K562 (cell line): ENCODE results near the gene STK4. TPM values are rescaled to one million over a fixed set of nuclear protein-coding genes. Genes with fewer than 3 reads are reported as not detected.

Experiments
- ATAC-seq: fragments of 200-7000 bp; cut with Tn5 transposase; 3 replicates; pipeline ENCODE4 v1.9.1; 2020; ENCODE audit warnings: moderate library complexity
- BruUV-seq: library from RNA; stranded (reverse); fragments of 400-500 nt; replicated peaks from 2 replicates; lab custom pipeline; 2021; lab: Mats Ljungman, UMichigan
- CTCF ChIA-PET: fragments of 300-600 bp; formaldehyde crosslinking; extraction: SDS; loops from one replicate; lab custom pipeline; 2021; ENCODE audit warnings: low intra/inter-chr PET ratio; lab: Yijun Ruan, JAX
- POLR2A ChIA-PET: fragments of 300-600, 350-650 bp; sonication (Branson Sonifier 250); formaldehyde crosslinking; extraction: SDS; loops from one replicate; lab custom pipeline; 2021; ENCODE audit warnings: antibody characterized with exemption, inconsistent platforms; lab: Yijun Ruan, JAX
- DNase-seq, 4 experiments: peaks; one replicate each; pipeline versions ENCODE4 v3.0.0 to v3.0.0-alpha.2; 2011 to 2018; ENCODE audit warnings: low spot score in 3 of 4, mixed read lengths in 3 of 4; ENCODE audit errors: extremely low read depth in 1 of 4
- FAIRE-seq: peaks from 2 replicates; lab custom pipeline; 2011; peaks lifted over from hg19 to GRCh38; lab: Jason Lieb, UNC
- H2AFZ ChIP-seq: 2 replicates; pipeline ENCODE4 v1.6.0; 2011; ENCODE audit warnings: low read depth, low read length, control low read depth, inconsistent platforms
- H3K27ac ChIP-seq: fragments of 200-600 bp; 3 replicates; pipeline ENCODE4 v1.8.0; 2011; ENCODE audit warnings: low read depth, mild to moderate bottlenecking, control low read depth, inconsistent platforms, low read length, moderate library complexity, mixed read lengths; ENCODE audit errors: extremely low read depth
- H3K27me3 ChIP-seq, 2 experiments: fragments of 300-600 bp in 1 of 2; 2 replicates in 1 of 2; 3 replicates in 1 of 2; pipeline versions ENCODE4 v1.6.0 to v1.8.0; 2011; ENCODE audit warnings: inconsistent platforms in 2 of 2, low read length in 2 of 2, mild to moderate bottlenecking in 1 of 2, mixed read lengths in 1 of 2, moderate library complexity in 1 of 2; ENCODE audit not compliant: control insufficient read depth in 2 of 2, insufficient read depth in 2 of 2
- H3K36me3 ChIP-seq: fragments of 300-600 bp; 3 replicates; pipeline ENCODE4 v1.8.0; 2011; ENCODE audit warnings: mild to moderate bottlenecking, low read length, inconsistent platforms; ENCODE audit not compliant: control insufficient read depth, insufficient read depth
- H3K4me1 ChIP-seq, 2 experiments: fragments of 200-600 bp in 1 of 2; replicated peaks in 1 of 2; 2 replicates in 1 of 2; 3 replicates in 1 of 2; pipeline versions ENCODE4 v1.5.1 to v1.8.0; 2011; ENCODE audit warnings: inconsistent platforms in 2 of 2, low read length in 2 of 2, mild to moderate bottlenecking in 1 of 2, mixed read lengths in 1 of 2, moderate library complexity in 1 of 2; ENCODE audit not compliant: control insufficient read depth in 2 of 2, insufficient read depth in 2 of 2
- H3K4me2 ChIP-seq: 2 replicates; pipeline ENCODE4 v1.6.1; 2011; ENCODE audit warnings: low read length, control low read depth, inconsistent platforms, mixed read lengths; ENCODE audit not compliant: insufficient read depth
- H3K4me3 ChIP-seq: fragments of 200-600 bp; sonication (generic), shearing (Covaris generic); 2 replicates; pipeline ENCODE4 v1.5.1; 2016; ENCODE audit warnings: control low read depth, inconsistent platforms
- H3K79me2 ChIP-seq: fragments of 200-600 bp; 3 replicates; pipeline ENCODE4 v1.8.0; 2011; ENCODE audit warnings: low read length, inconsistent platforms; ENCODE audit not compliant: control insufficient read depth, insufficient read depth
- H3K9ac ChIP-seq, 2 experiments: 2 replicates each; pipeline versions ENCODE4 v1.6.0 to v1.6.1; 2011; ENCODE audit warnings: low read depth in 2 of 2, low read length in 2 of 2, control low read depth in 1 of 2, inconsistent platforms in 1 of 2, mild to moderate bottlenecking in 1 of 2, mixed read lengths in 1 of 2; ENCODE audit not compliant: insufficient read depth in 1 of 2
- H3K9me1 ChIP-seq: one replicate; pipeline ENCODE4 v1.6.0; 2011; ENCODE audit warnings: inconsistent platforms, mild to moderate bottlenecking, low read length, moderate library complexity; ENCODE audit not compliant: control insufficient read depth, insufficient read depth
- H3K9me3 ChIP-seq: replicated peaks from 2 replicates; pipeline ENCODE4 v1.5.1; 2011; ENCODE audit warnings: low read depth, low read length, inconsistent platforms; ENCODE audit not compliant: control insufficient read depth, insufficient read depth
- H4K20me1 ChIP-seq: replicated peaks from 2 replicates; pipeline ENCODE4 v1.6.1; 2011; ENCODE audit warnings: low read length, inconsistent platforms, mixed read lengths; ENCODE audit not compliant: control insufficient read depth, insufficient read depth
- CBFA2T2 ChIP-seq: fragments of 450-650 bp; conservative IDR thresholded peaks from 2 replicates; pipeline ENCODE4 v1.6.1; 2017; ENCODE audit warnings: mild to moderate bottlenecking
- DMBX1 ChIP-seq: fragments of 250-450 bp; sonication (Bioruptor Pico); IDR thresholded peaks from 2 replicates; pipeline ENCODE4 v1.8.0; 2022; ENCODE audit warnings: inconsistent platforms, mild to moderate bottlenecking, moderate library complexity, borderline replicate concordance
- MCM5 ChIP-seq: fragments of 450-650 bp; IDR thresholded peaks from 2 replicates; pipeline ENCODE4 v1.6.1; 2016; ENCODE audit warnings: low read depth
- POLR2AphosphoS2 ChIP-seq: IDR thresholded peaks from 2 replicates; pipeline ENCODE4 v1.6.1; 2012; ENCODE audit warnings: low read length, improper control_type of control experiment
- WGBS: fragments of 100-300 bp; shearing (Covaris generic); methylation state at CpG from one replicate; pipeline ENCODE4 v1.1.6; 2016; ENCODE audit warnings: low coverage, mixed read lengths; ENCODE audit not compliant: insufficient coverage; ENCODE audit errors: missing lambda C conversion rate; 5-methylcytosine and 5-hydroxymethylcytosine counted together
- in situ Hi-C: fragments of 300-500 bp; cut with MboI; formaldehyde crosslinking; loops from 4 replicates; pipeline ENCODE4 v1.15.0; 2018; ENCODE audit warnings: inconsistent platforms, mixed read lengths
- intact Hi-C: fragments of 100-400 bp; cut with micrococcal nuclease; formaldehyde crosslinking; loops from 2 replicates; pipeline ENCODE4 v1.14.2; 2022
- polyA plus RNA-seq, 8 experiments: library from polyadenylated mRNA; depleted of rRNA in 4 of 8; stranded (reverse) in 5 of 8; unstranded in 3 of 8; fragments of >200 nt; fragmentation: Nextera tagmentation in 2 of 8; fragmentation: Illumina TruSeq in 1 of 8; extraction: Ambion mirVana in 2 of 8; extraction: Trizol in 1 of 8; gene quantifications; 2 replicates each; pipeline versions ENCODE4 v1.2.1 to v1.2.3, GENCODE V29; 2011 to 2014; ENCODE audit warnings: inconsistent platforms in 1 of 8, missing spikeins in 1 of 8
- total RNA-seq, 7 experiments: library from RNA; depleted of rRNA in 6 of 7; stranded (reverse); fragments of >200 nt in 6 of 7; fragmentation: Illumina TruSeq in 2 of 7; extraction: Trizol in 2 of 7; gene quantifications; 2 replicates each; pipeline versions ENCODE4 v1.2.1 to v1.2.3, GENCODE V29; 2011 to 2021; ENCODE audit warnings: low replicate concordance in 1 of 7
- TF ChIP-seq, protein P1 (sequence below): fragments of 250-450 bp; sonication (Bioruptor Pico); IDR thresholded peaks from 2 replicates; pipeline ENCODE4 v1.9.0; 2021; ENCODE audit warnings: mild to moderate bottlenecking
- TF ChIP-seq, protein P2 (sequence below): fragments of 450-650 bp; IDR thresholded peaks from 2 replicates; pipeline ENCODE4 v1.6.1; 2016; ENCODE audit warnings: borderline replicate concordance
- TF ChIP-seq, protein P3 (sequence below): fragments of 250-450 bp; sonication (Bioruptor Pico); IDR thresholded peaks from 2 replicates; pipeline ENCODE4 v1.8.0; 2022; ENCODE audit warnings: moderate library complexity, mild to moderate bottlenecking, inconsistent platforms
- TF ChIP-seq, protein P4 (sequence below): fragments of 450-650 bp; IDR thresholded peaks from 2 replicates; pipeline ENCODE4 v1.7.1; 2018; ENCODE audit warnings: mild to moderate bottlenecking, low read depth; ENCODE audit not compliant: partially characterized antibody

STK4 gene
- total and polyA plus RNA-seq, 9 of the 15 experiments (the other 6 are each of a cell fraction or from before 2014, with no cell fraction given): 11.9 to 30.6 (median 22.2) TPM

DNA sequence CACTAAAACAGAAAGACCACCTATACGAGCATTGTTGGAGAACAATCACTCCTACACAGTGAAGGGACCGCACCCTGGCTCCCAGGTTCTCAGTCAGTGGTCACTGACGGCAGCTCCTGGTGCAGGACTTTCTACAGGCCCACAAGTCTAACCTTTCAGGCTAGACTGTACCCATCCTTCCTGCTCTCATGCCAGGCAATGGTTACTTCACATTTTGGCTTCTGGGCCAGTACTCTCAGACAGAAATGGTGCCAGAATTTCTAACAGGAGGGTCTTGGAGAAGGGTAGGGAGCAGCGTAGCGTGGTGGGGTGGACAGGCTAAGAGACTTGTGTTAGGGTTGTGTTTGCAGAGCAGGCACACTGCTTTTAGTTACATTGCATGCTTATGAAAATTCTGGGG, 18.2 kb upstream of the STK4 start:
- intact Hi-C loops: no loop called here
- in situ Hi-C loops: no loop called here
- ATAC-seq (no peak), DNase-seq (no peak), FAIRE-seq (no peak)
- Histone ChIP-seq H3K4me3 (no peak overlapping the region), H3K4me2 (no peak overlapping the region), H3K9ac (no peak overlapping the region), H4K20me1 (0 out of 2 replicates have a peak, but pooled peaks cover 2% of the 10 kb centered on the region), H3K27ac (no peak overlapping the region), H3K9me1 (no peaks in the 10 kb centered on the region), H2AFZ (no peak overlapping the region), H3K4me1 (no peaks in the 10 kb centered on the region), H3K36me3 (peaks cover 99% of the 10 kb centered on the region), H3K9me3 (no peaks in the 10 kb centered on the region), H3K79me2 (no peaks in the 10 kb centered on the region), H3K27me3 (no peaks in the 10 kb centered on the region)
- WGBS: 93% methylated on average over 5 of the region's 5 CpGs
- POLR2A ChIA-PET: interaction anchor here (0.6 to 4.5 kb wide), 4 partner anchors 10 to 15 kb away, joined by 3 to 21 read pairs (median 7); partner anchors contain the start of gene TOMM34
- no TSS peak for BruUV-seq
- TF ChIP-seq, protein P1, sequence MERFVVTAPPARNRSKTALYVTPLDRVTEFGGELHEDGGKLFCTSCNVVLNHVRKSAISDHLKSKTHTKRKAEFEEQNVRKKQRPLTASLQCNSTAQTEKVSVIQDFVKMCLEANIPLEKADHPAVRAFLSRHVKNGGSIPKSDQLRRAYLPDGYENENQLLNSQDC (CRISPR knock-in tag): no peak
- 0 out of 2 replicates have a peak, but pooled peaks have one; percentile 54 for TF ChIP-seq POLR2AphosphoS2
- TF ChIP-seq CBFA2T2: no peak
- CTCF ChIA-PET: no interaction called here

DNA sequence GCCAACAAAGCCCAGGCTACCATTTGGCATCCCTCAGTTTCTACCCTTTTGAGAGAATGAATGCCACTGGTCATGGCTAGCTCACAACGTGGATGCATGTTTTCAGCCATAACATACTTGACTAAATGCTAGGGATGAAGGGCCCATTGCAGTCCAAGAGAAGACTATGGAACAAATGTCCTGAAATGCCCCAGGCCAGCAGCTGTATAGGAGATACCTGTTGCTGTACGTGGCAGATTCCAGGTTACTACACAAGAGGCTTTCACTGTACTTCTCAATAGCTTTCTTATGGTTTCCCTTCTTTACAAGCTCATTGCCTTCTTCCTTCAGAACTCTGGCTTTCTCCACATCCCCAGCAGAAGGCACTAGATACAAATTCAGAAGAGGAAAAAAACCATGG, 17.8 kb upstream of the STK4 start:
- in situ Hi-C loops: no loop called here
- Histone ChIP-seq H3K27me3 (no peaks in the 10 kb centered on the region), H3K4me1 (no peaks in the 10 kb centered on the region), H3K27ac (no peak overlapping the region), H2AFZ (no peak overlapping the region), H3K9me3 (no peaks in the 10 kb centered on the region), H3K4me2 (no peak overlapping the region), H3K36me3 (peaks cover 99% of the 10 kb centered on the region), H3K9ac (no peak overlapping the region), H4K20me1 (0 out of 2 replicates have a peak, but pooled peaks cover under 1% of the 10 kb centered on the region)
- BruUV-seq: no TSS peak
- ATAC-seq (no peak), DNase-seq (no peak), FAIRE-seq (no peak)
- intact Hi-C loops: no loop called here
- POLR2A ChIA-PET: interaction anchor here (0.6 to 4.5 kb wide), 5 partner anchors 10 to 658 kb away, joined by 3 to 21 read pairs (median 6); partner anchors contain the start of genes STK4 and TOMM34
- TF ChIP-seq DMBX1 (CRISPR knock-in tag): no peak
- TF ChIP-seq, protein P2, sequence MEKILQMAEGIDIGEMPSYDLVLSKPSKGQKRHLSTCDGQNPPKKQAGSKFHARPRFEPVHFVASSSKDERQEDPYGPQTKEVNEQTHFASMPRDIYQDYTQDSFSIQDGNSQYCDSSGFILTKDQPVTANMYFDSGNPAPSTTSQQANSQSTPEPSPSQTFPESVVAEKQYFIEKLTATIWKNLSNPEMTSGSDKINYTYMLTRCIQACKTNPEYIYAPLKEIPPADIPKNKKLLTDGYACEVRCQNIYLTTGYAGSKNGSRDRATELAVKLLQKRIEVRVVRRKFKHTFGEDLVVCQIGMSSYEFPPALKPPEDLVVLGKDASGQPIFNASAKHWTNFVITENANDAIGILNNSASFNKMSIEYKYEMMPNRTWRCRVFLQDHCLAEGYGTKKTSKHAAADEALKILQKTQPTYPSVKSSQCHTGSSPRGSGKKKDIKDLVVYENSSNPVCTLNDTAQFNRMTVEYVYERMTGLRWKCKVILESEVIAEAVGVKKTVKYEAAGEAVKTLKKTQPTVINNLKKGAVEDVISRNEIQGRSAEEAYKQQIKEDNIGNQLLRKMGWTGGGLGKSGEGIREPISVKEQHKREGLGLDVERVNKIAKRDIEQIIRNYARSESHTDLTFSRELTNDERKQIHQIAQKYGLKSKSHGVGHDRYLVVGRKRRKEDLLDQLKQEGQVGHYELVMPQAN: no peak
- TF ChIP-seq, protein P3, sequence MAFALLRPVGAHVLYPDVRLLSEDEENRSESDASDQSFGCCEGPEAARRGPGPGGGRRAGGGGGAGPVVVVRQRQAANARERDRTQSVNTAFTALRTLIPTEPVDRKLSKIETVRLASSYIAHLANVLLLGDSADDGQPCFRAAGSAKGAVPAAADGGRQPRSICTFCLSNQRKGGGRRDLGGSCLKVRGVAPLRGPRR (CRISPR knock-in tag): no peak
- TF ChIP-seq, protein P4, sequence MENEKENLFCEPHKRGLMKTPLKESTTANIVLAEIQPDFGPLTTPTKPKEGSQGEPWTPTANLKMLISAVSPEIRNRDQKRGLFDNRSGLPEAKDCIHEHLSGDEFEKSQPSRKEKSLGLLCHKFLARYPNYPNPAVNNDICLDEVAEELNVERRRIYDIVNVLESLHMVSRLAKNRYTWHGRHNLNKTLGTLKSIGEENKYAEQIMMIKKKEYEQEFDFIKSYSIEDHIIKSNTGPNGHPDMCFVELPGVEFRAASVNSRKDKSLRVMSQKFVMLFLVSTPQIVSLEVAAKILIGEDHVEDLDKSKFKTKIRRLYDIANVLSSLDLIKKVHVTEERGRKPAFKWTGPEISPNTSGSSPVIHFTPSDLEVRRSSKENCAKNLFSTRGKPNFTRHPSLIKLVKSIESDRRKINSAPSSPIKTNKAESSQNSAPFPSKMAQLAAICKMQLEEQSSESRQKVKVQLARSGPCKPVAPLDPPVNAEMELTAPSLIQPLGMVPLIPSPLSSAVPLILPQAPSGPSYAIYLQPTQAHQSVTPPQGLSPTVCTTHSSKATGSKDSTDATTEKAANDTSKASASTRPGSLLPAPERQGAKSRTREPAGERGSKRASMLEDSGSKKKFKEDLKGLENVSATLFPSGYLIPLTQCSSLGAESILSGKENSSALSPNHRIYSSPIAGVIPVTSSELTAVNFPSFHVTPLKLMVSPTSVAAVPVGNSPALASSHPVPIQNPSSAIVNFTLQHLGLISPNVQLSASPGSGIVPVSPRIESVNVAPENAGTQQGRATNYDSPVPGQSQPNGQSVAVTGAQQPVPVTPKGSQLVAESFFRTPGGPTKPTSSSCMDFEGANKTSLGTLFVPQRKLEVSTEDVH: no peak
- TF ChIP-seq MCM5: no peak
- TF ChIP-seq, all 486 proteins: peak for 0
- Histone ChIP-seq H3K9me1 (no peaks in the 10 kb centered on the region), H3K79me2 (no peaks in the 10 kb centered on the region), H3K4me3 (no peak overlapping the region)
- WGBS: 76% methylated on average over 2 of the region's 2 CpGs
- CTCF ChIA-PET: no interaction called here
